ENCODE measurements around the gene ABCC4. TPM values are rescaled to one million over a fixed set of nuclear protein-coding genes. Genes with fewer than 3 reads are reported as not detected.

ABCC4 gene
- total RNA-seq, 1 experiment from 2014 or later, result 26.3 TPM

GRCh38 chr13:95035311-95036109 is 265.7 kb downstream of the ABCC4 start:
- intact Hi-C loops (cut with micrococcal nuclease), result no loop called here

GRCh38 chr13:95033890-95034289 is 267.4 kb downstream of the ABCC4 start:
- no peaks in the 10 kb centered on the region for H4K20me1 ChIP-seq (ENCODE audit: insufficient read depth)
- peaks cover 0 to 4% of the 10 kb centered on the region in 2 experiments; a peak in 1 of 4 replicates for H3K36me3 ChIP-seq (ENCODE audit: control insufficient read depth in 1 of 2, insufficient read depth in 2 of 2, low read length in 2 of 2)
- H3K9me3 ChIP-seq (ENCODE audit: control insufficient read depth in 1 of 2, insufficient read depth in 1 of 2, low read depth in 1 of 2, low read length in 2 of 2), result no peaks in the 10 kb centered on the region
- no peak overlapping the region for H3K4me2 ChIP-seq (ENCODE audit: low read length)
- H3K4me3 ChIP-seq (replicated peaks in 1 of 2; ENCODE audit: low read depth in 1 of 2, low read length in 2 of 2), result no peak overlapping the region
- no peak overlapping the region for H2AFZ ChIP-seq (ENCODE audit: low read depth, low read length, poor library complexity, severe bottlenecking)
- H3K79me2 ChIP-seq (ENCODE audit: insufficient read depth, low read length), result no peaks in the 10 kb centered on the region
- intact Hi-C loops (cut with micrococcal nuclease), result no loop called here
- DNase-seq (ENCODE audit: low read depth, low spot score), result no peak
- no peaks in the 10 kb centered on the region for H3K27me3 ChIP-seq (ENCODE audit: insufficient read depth, low read length)
- no peak overlapping the region for H3K27ac ChIP-seq (ENCODE audit: low read depth, low read length)
- H3K4me1 ChIP-seq (ENCODE audit: control insufficient read depth in 1 of 2, insufficient read depth in 2 of 2, low read length in 2 of 2), result no peaks in the 10 kb centered on the region
- no peaks in the 10 kb centered on the region for H3K9me2 ChIP-seq (ENCODE audit: insufficient read depth)
- CTCF ChIA-PET, result no interaction called here
- H3K9ac ChIP-seq (ENCODE audit: low read length), result no peak overlapping the region
- ATAC-seq, result no peak
- POLR2A ChIA-PET, result no interaction called here
- no TSS peak for BruUV-seq (replicated peaks)
- RAD21 ChIA-PET (ENCODE audit: low non-redundant PET in 1 of 2, low total read pairs in 2 of 2, uncharacterized antibody in 2 of 2, unreplicated experiment in 2 of 2), result no interaction called here
- TF ChIP-seq EZH2phosphoT487 (IDR thresholded peaks at IDR 0.05; ENCODE audit: borderline replicate concordance) (no peak), POLR2AphosphoS5 (IDR thresholded peaks at IDR 0.05; ENCODE audit: low read depth, low read length) (no peak), RAD21 (IDR thresholded peaks at IDR 0.05; ENCODE audit: low read depth) (no peak), SP1 (IDR thresholded peaks at IDR 0.05; ENCODE audit: low read depth) (no peak), REST (IDR thresholded peaks at IDR 0.05; ENCODE audit: low read depth) (no peak), CBX3 (IDR thresholded peaks at IDR 0.05; ENCODE audit: low read depth) (no peak), TCF7L2 (IDR thresholded peaks at IDR 0.05; ENCODE audit: borderline replicate concordance, extremely low read depth, insufficient read depth, insufficient read length) (no peak), CEBPB (IDR thresholded peaks at IDR 0.05; ENCODE audit: low read depth) (no peak), FOSL1 (IDR thresholded peaks at IDR 0.05; ENCODE audit: low read depth) (no peak), ATF3 (IDR thresholded peaks at IDR 0.05) (no peak), ZNF274 (IDR thresholded peaks at IDR 0.05; ENCODE audit: low read depth, low read length) (no peak), YY1 (IDR thresholded peaks at IDR 0.05; ENCODE audit: extremely low read depth, insufficient replicate concordance, low read depth, low read length) (no peak), ELF1 (IDR thresholded peaks at IDR 0.05; ENCODE audit: borderline replicate concordance, low read depth) (no peak), JUND (IDR thresholded peaks at IDR 0.05) (no peak)

More at GRCh38 chr13:95035311-95036109, 265.7 kb downstream of the ABCC4 start:
- no peaks in the 10 kb centered on the region for H3K27me3 ChIP-seq (ENCODE audit: insufficient read depth, low read length)
- H3K4me2 ChIP-seq (ENCODE audit: low read length), result no peak overlapping the region
- ChIA-PET CTCF (no interaction called here), RAD21 (ENCODE audit: low non-redundant PET in 1 of 2, low total read pairs in 2 of 2, uncharacterized antibody in 2 of 2, unreplicated experiment in 2 of 2) (no interaction called here), POLR2A (no interaction called here)
- no peak overlapping the region for H2AFZ ChIP-seq (ENCODE audit: low read depth, low read length, poor library complexity, severe bottlenecking)
- no peaks in the 10 kb centered on the region for H3K79me2 ChIP-seq (ENCODE audit: insufficient read depth, low read length)
- no peaks in the 10 kb centered on the region for H3K9me2 ChIP-seq (ENCODE audit: insufficient read depth)
- BruUV-seq (replicated peaks), result no TSS peak
- H3K4me1 ChIP-seq (ENCODE audit: control insufficient read depth in 1 of 2, insufficient read depth in 2 of 2, low read length in 2 of 2), result no peaks in the 10 kb centered on the region
- no peak overlapping the region for H3K27ac ChIP-seq (ENCODE audit: low read depth, low read length)
- no peaks in the 10 kb centered on the region for H4K20me1 ChIP-seq (ENCODE audit: insufficient read depth)
- DNase-seq (ENCODE audit: low read depth, low spot score) (no peak), ATAC-seq (no peak)
- no peak for TF ChIP-seq CBX3 (IDR thresholded peaks at IDR 0.05; ENCODE audit: low read depth)
- TF ChIP-seq JUND (IDR thresholded peaks at IDR 0.05), result no peak
- no peak for TF ChIP-seq SIN3A (IDR thresholded peaks at IDR 0.05; ENCODE audit: low read depth)
- H3K4me3 ChIP-seq (replicated peaks in 1 of 2; ENCODE audit: low read depth in 1 of 2, low read length in 2 of 2), result no peak overlapping the region
- H3K36me3 ChIP-seq (ENCODE audit: control insufficient read depth in 1 of 2, insufficient read depth in 2 of 2, low read length in 2 of 2), result peaks cover 0 to 4% of the 10 kb centered on the region in 2 experiments; a peak in 1 of 4 replicates
- H3K9me3 ChIP-seq (ENCODE audit: control insufficient read depth in 1 of 2, insufficient read depth in 1 of 2, low read depth in 1 of 2, low read length in 2 of 2), result no peaks in the 10 kb centered on the region
- H3K9ac ChIP-seq (ENCODE audit: low read length), result no peak overlapping the region
